IMR-90 (cell line): ENCODE results near the gene TMEM235. TPM values are rescaled to one million over a fixed set of nuclear protein-coding genes. Genes with fewer than 3 reads are reported as not detected.
A peak's percentile ranks its signal among the peaks of the same experiment; 100 is the strongest.

Source experiments
- ATAC-seq: fragments of 200-7000 bp; cut with Tn5 transposase; 2 replicates; pipeline ENCODE4 v1.9.1; 2020; ENCODE audit warnings: low read depth, mild to moderate bottlenecking, moderate library complexity
- BruUV-seq: library from RNA; stranded (reverse); fragments of 400-500 nt; replicated peaks from 2 replicates; lab custom pipeline; 2021; lab: Mats Ljungman, UMichigan
- CTCF ChIA-PET: fragments of 300-600 bp; formaldehyde crosslinking; extraction: SDS; loops from one replicate; lab custom pipeline; 2021; ENCODE audit warnings: antibody characterized with exemption; lab: Yijun Ruan, JAX
- POLR2A ChIA-PET: fragments of 300-600 bp; sonication (Branson Sonifier 250); formaldehyde crosslinking; loops from one replicate; lab custom pipeline; 2022; ENCODE audit warnings: antibody characterized with exemption; ENCODE audit not compliant: unreplicated experiment; lab: Charles Lee
- DNase-seq: peaks from one replicate; pipeline ENCODE4 v3.0.0; 2013
- H2AFZ ChIP-seq: replicated peaks from 2 replicates; pipeline ENCODE3; 2013; ENCODE audit warnings: low read length, mild to moderate bottlenecking; ENCODE audit not compliant: poor library complexity
- H2AK5ac ChIP-seq: 2 replicates; pipeline ENCODE4 v1.6.1; 2013; ENCODE audit warnings: low read depth, low read length, inconsistent platforms
- H2AK9ac ChIP-seq: replicated peaks from 2 replicates; pipeline ENCODE3; 2013; ENCODE audit warnings: mild to moderate bottlenecking, low read depth, low read length, moderate library complexity; ENCODE audit not compliant: poor library complexity
- H2BK120ac ChIP-seq: 2 replicates; pipeline ENCODE4 v1.6.1; 2013; ENCODE audit warnings: low read depth, low read length, inconsistent platforms
- H2BK15ac ChIP-seq: 3 replicates; pipeline ENCODE4 v1.6.1; 2013; ENCODE audit warnings: low read depth, low read length, inconsistent platforms
- H2BK20ac ChIP-seq: 2 replicates; pipeline ENCODE4 v1.6.1; 2013; ENCODE audit warnings: low read depth, mild to moderate bottlenecking, inconsistent platforms, low read length, moderate library complexity
- H2BK5ac ChIP-seq: 2 replicates; pipeline ENCODE4 v1.6.1; 2013; ENCODE audit warnings: mild to moderate bottlenecking, low read depth, low read length, inconsistent platforms; ENCODE audit not compliant: poor library complexity, severe bottlenecking
- H3K14ac ChIP-seq: replicated peaks from 2 replicates; pipeline ENCODE4 v1.6.1; 2013; ENCODE audit warnings: low read depth, low read length, inconsistent platforms
- H3K18ac ChIP-seq: 2 replicates; pipeline ENCODE4 v1.6.1; 2013; ENCODE audit warnings: low read depth, low read length, control low read depth
- H3K23ac ChIP-seq: 2 replicates; pipeline ENCODE4 v1.6.1; 2013; ENCODE audit warnings: low read depth, low read length, inconsistent platforms
- H3K27ac ChIP-seq: 2 replicates; pipeline ENCODE4 v1.5.1; 2013; ENCODE audit warnings: mild to moderate bottlenecking, control low read depth, low read length; ENCODE audit not compliant: insufficient read depth
- H3K27me3 ChIP-seq: 2 replicates; pipeline ENCODE4 v1.6.1; 2013; ENCODE audit warnings: low read length; ENCODE audit not compliant: control insufficient read depth, insufficient read depth
- H3K36me3 ChIP-seq: 2 replicates; pipeline ENCODE4 v1.6.1; 2013; ENCODE audit warnings: low read length, mixed read lengths; ENCODE audit not compliant: control insufficient read depth, insufficient read depth
- H3K4ac ChIP-seq: 2 replicates; pipeline ENCODE4 v1.6.1; 2013; ENCODE audit warnings: low read depth, low read length, inconsistent platforms
- H3K4me1 ChIP-seq: 2 replicates; pipeline ENCODE4 v1.6.1; 2013; ENCODE audit warnings: low read length, mixed read lengths; ENCODE audit not compliant: control insufficient read depth, insufficient read depth
- H3K4me2 ChIP-seq: 2 replicates; pipeline ENCODE4 v1.6.1; 2013; ENCODE audit warnings: low read depth, mild to moderate bottlenecking, control low read depth, low read length, moderate library complexity
- H3K4me3 ChIP-seq: 2 replicates; pipeline ENCODE4 v1.5.1; 2013; ENCODE audit warnings: low read depth, mild to moderate bottlenecking, control low read depth, low read length, moderate library complexity; ENCODE audit not compliant: insufficient read depth
- H3K56ac ChIP-seq: 2 replicates; pipeline ENCODE4 v1.6.1; 2013; ENCODE audit warnings: low read length, inconsistent platforms; ENCODE audit not compliant: insufficient read depth; ENCODE audit errors: extremely low read depth
- H3K79me1 ChIP-seq, 2 experiments: 2 replicates each; pipeline ENCODE4 v1.6.1; 2013; ENCODE audit warnings: low read length in 2 of 2, inconsistent platforms in 1 of 2, low read depth in 1 of 2
- H3K9ac ChIP-seq: 2 replicates; pipeline ENCODE4 v1.6.1; 2013; ENCODE audit warnings: low read depth, low read length, control low read depth
- H3K9me1 ChIP-seq: 2 replicates; pipeline ENCODE4 v1.6.1; 2013; ENCODE audit warnings: low read length, inconsistent platforms; ENCODE audit not compliant: insufficient read depth
- H3K9me3 ChIP-seq: 2 replicates; pipeline ENCODE4 v1.6.1; 2013; ENCODE audit warnings: low read length; ENCODE audit not compliant: control insufficient read depth, insufficient read depth
- H4K20me1 ChIP-seq: 2 replicates; pipeline ENCODE4 v1.6.1; 2013; ENCODE audit warnings: low read length, inconsistent platforms; ENCODE audit not compliant: insufficient read depth
- H4K5ac ChIP-seq: 2 replicates; pipeline ENCODE4 v1.6.1; 2013; ENCODE audit warnings: mild to moderate bottlenecking, low read depth, low read length, control low read depth
- H4K8ac ChIP-seq, 2 experiments: 2 replicates each; pipeline ENCODE4 v1.6.1; 2013; ENCODE audit warnings: low read depth in 2 of 2, low read length in 2 of 2, control low read depth in 1 of 2, inconsistent platforms in 1 of 2
- H4K91ac ChIP-seq: 2 replicates; pipeline ENCODE4 v1.6.1; 2013; ENCODE audit warnings: low read depth, low read length, inconsistent platforms; ENCODE audit not compliant: insufficient read depth
- CEBPB ChIP-seq: IDR thresholded peaks from 2 replicates; pipeline ENCODE4 v1.6.1; 2012; ENCODE audit warnings: low read depth, low read length, improper control_type of control experiment
- CHD1 ChIP-seq: IDR thresholded peaks from 2 replicates; pipeline ENCODE4 v1.6.1; 2012; ENCODE audit warnings: low read depth, low read length, improper control_type of control experiment
- FOS ChIP-seq: fragments of 150-350 bp; IDR thresholded peaks from 2 replicates; pipeline ENCODE4 v1.6.1; 2016; ENCODE audit warnings: low read depth, low read length
- MAFK ChIP-seq: IDR thresholded peaks from 2 replicates; pipeline ENCODE4 v1.6.1; 2012; ENCODE audit warnings: low read depth, low read length, improper control_type of control experiment
- MXI1 ChIP-seq: IDR thresholded peaks from 2 replicates; pipeline ENCODE4 v1.6.1; 2012; ENCODE audit warnings: low read depth, mild to moderate bottlenecking, low read length, moderate library complexity, borderline replicate concordance
- POLR2A ChIP-seq: IDR thresholded peaks from 2 replicates; pipeline ENCODE4 v1.6.1; 2012; ENCODE audit warnings: mild to moderate bottlenecking, low read depth, low read length
- RCOR1 ChIP-seq: IDR thresholded peaks from 2 replicates; pipeline ENCODE4 v1.6.1; 2012; ENCODE audit warnings: mild to moderate bottlenecking, low read length, improper control_type of control experiment; ENCODE audit not compliant: insufficient replicate concordance
- RFX5 ChIP-seq: IDR thresholded peaks from 2 replicates; pipeline ENCODE4 v1.8.0; 2012; ENCODE audit warnings: low read depth, mild to moderate bottlenecking, low read length, moderate library complexity
- SMC3 ChIP-seq: fragments of 150-350 bp; IDR thresholded peaks from 2 replicates; pipeline ENCODE4 v1.6.1; 2016; ENCODE audit warnings: low read depth, mild to moderate bottlenecking, antibody characterized with exemption, low read length, moderate library complexity
- WGBS, 2 experiments: methylation state at CpG; one replicate each; pipeline versions ENCODE4 v1.1.5 to v1.1.7; 2013; ENCODE audit warnings: missing lambda C conversion rate in 2 of 2; ENCODE audit not compliant: insufficient read length in 1 of 2; ENCODE audit errors: extremely low coverage in 2 of 2; 5-methylcytosine and 5-hydroxymethylcytosine counted together
- dilution Hi-C: fragments of 300-500 bp; cut with HindIII; formaldehyde crosslinking; loops from one replicate; pipeline ENCODE4 v1.14.3; 2018; ENCODE audit warnings: low sequenced_read_pairs; ENCODE audit not compliant: unreplicated experiment
- in situ Hi-C: fragments of 300-500 bp; cut with MboI; formaldehyde crosslinking; loops from 3 replicates; pipeline ENCODE4 v1.14.3; 2019; ENCODE audit warnings: low sequenced_read_pairs, inconsistent platforms, mixed read lengths
- intact Hi-C: fragments of 100-400 bp; cut with micrococcal nuclease; formaldehyde crosslinking; loops from 2 replicates; pipeline ENCODE4 v1.10.0; 2022
- polyA plus RNA-seq, 3 experiments: library from polyadenylated mRNA; depleted of rRNA; stranded (reverse); fragments of >200 nt; gene quantifications; 2 replicates each; pipeline ENCODE4 v1.2.3, GENCODE V29; 2012; ENCODE audit warnings: low replicate concordance in 1 of 3
- total RNA-seq: library from RNA; depleted of rRNA; stranded (reverse); fragments of >200 nt; gene quantifications from 2 replicates; pipeline ENCODE4 v1.2.3, GENCODE V29; 2012
- TF ChIP-seq, protein P1 (sequence below): fragments of 150-350 bp; IDR thresholded peaks from 2 replicates; pipeline ENCODE4 v1.6.1; 2016; ENCODE audit warnings: low read depth, mild to moderate bottlenecking, low read length, moderate library complexity, borderline replicate concordance
- TF ChIP-seq, protein P2 (sequence below): fragments of 150-350 bp; IDR thresholded peaks from 2 replicates; pipeline ENCODE4 v1.6.1; 2017; ENCODE audit warnings: mild to moderate bottlenecking, antibody characterized with exemption, low read length, low read depth
- TF ChIP-seq, protein P3 (sequence below): conservative IDR thresholded peaks from 2 replicates; pipeline ENCODE4 v1.5.1; 2012; ENCODE audit warnings: mild to moderate bottlenecking, low read depth, low read length, improper control_type of control experiment

Gene TMEM235
- total and polyA plus RNA-seq, 2 of the 4 experiments (the other 2 are of a cell fraction): not detected

DNA sequence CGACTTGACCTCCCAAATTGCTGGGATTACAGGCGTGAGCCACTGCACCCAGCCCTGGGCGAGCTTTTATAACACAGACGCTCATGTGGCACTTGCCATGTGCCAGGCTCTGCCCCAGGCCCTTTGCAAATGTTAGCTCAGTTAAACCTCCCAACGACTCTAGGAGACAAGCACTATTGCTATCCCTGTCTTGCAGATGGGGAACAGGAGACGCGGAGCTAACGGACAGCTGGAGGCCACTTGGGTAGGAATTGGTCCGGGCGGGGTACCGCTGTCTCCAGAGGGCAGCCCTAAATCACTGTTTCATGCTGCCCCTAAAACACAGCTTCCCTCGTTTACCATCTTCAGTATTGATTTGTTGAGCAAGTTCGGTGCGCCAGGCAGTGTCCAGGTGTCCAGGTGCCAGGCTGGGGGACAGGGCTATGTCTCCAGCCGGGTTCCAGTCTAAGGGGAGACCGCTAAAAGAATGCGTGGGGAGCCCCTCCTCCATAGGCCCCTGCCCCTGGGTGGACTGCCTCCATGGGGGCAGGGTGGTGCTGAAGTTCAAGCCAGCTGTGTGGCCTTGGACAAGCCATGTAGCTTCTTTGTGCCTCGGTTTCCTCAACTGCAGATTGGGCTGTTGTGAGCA is 23.7 kb downstream of the TMEM235 start (continued):
- TF ChIP-seq FOS: no peak

DNA sequence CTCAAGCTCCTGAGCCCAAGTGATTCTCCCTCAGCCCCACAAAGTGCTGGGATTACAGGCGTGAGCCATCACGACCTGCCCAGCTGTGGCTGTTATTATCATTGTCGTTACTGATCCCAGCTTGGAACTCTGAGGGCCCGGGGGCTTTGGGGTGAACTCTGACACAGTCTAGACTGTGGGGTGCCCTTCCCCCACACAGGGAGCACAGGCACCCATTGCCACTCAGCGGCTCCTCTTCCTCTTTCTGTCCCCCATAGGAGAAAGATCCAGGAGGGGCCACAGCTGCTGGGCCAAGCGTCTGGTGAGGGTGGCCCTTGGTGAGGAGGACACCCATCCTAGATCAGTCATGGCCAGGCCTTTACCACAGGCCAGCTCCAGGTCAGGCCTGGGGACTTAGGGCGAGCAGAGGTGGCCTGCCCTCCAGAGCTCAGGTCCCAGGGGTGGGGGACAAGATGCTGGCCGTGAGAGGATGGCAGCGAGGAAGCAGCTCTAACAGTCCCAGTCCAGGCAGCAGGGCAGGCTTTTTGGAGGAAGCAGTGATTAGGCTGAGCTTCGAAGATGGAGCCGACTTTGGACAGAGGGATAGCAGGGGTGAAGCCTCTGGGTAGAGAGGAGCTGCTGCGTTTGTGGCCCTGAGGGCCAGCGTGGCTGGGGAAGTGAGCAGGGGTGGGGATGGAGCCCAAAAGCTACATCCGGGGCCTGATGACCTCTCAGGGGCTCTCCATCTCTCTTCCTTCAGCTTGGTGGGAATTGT is 24.7 kb downstream of the TMEM235 start:
- intact Hi-C loops (loop anchor here (10.0 kb wide), 1 partner anchor 449 kb away; no protein-coding TSS in a partner anchor), dilution Hi-C loops (no loop called here)
- POLR2A ChIA-PET: no interaction called here
- TF ChIP-seq MAFK: no peak
- TF ChIP-seq, protein P1, sequence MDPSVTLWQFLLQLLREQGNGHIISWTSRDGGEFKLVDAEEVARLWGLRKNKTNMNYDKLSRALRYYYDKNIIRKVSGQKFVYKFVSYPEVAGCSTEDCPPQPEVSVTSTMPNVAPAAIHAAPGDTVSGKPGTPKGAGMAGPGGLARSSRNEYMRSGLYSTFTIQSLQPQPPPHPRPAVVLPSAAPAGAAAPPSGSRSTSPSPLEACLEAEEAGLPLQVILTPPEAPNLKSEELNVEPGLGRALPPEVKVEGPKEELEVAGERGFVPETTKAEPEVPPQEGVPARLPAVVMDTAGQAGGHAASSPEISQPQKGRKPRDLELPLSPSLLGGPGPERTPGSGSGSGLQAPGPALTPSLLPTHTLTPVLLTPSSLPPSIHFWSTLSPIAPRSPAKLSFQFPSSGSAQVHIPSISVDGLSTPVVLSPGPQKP: no peak
- TF ChIP-seq CHD1: no peak
- TF ChIP-seq RCOR1: no peak
- no peak for TF ChIP-seq POLR2A
- TF ChIP-seq, protein P2, sequence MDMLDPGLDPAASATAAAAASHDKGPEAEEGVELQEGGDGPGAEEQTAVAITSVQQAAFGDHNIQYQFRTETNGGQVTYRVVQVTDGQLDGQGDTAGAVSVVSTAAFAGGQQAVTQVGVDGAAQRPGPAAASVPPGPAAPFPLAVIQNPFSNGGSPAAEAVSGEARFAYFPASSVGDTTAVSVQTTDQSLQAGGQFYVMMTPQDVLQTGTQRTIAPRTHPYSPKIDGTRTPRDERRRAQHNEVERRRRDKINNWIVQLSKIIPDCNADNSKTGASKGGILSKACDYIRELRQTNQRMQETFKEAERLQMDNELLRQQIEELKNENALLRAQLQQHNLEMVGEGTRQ: no peak
- no peak for TF ChIP-seq RFX5
- no peak for TF ChIP-seq MXI1
- TF ChIP-seq CEBPB: no peak
- no peak for TF ChIP-seq SMC3
- TF ChIP-seq, protein P3, sequence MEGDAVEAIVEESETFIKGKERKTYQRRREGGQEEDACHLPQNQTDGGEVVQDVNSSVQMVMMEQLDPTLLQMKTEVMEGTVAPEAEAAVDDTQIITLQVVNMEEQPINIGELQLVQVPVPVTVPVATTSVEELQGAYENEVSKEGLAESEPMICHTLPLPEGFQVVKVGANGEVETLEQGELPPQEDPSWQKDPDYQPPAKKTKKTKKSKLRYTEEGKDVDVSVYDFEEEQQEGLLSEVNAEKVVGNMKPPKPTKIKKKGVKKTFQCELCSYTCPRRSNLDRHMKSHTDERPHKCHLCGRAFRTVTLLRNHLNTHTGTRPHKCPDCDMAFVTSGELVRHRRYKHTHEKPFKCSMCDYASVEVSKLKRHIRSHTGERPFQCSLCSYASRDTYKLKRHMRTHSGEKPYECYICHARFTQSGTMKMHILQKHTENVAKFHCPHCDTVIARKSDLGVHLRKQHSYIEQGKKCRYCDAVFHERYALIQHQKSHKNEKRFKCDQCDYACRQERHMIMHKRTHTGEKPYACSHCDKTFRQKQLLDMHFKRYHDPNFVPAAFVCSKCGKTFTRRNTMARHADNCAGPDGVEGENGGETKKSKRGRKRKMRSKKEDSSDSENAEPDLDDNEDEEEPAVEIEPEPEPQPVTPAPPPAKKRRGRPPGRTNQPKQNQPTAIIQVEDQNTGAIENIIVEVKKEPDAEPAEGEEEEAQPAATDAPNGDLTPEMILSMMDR: no peak

More for the DNA sequence above, 24.7 kb downstream of the TMEM235 start:
- Histone ChIP-seq H3K4me2 (no peak overlapping the region), H3K9ac (no peak overlapping the region), H3K27me3 (peaks cover 7% of the 10 kb centered on the region; the same call in 1 of the 2 replicates), H3K27ac (no peak overlapping the region), H3K14ac (no peak overlapping the region), H3K4me1 (peaks cover 4% of the 10 kb centered on the region), H4K5ac (no peak overlapping the region), H2AK9ac (no peak overlapping the region), H4K20me1 (no peaks in the 10 kb centered on the region), H3K9me3 (no peaks in the 10 kb centered on the region), H3K79me1 (peaks cover 0 to 4% of the 10 kb centered on the region in 2 experiments; a peak in 1 of 4 replicates), H2AK5ac (no peak overlapping the region), H2AFZ (peak overlapping the region; percentile 19), H4K8ac (no peak overlapping the region), H3K23ac (no peak overlapping the region), H2BK120ac (no peak overlapping the region), H3K4me3 (no peak overlapping the region), H4K91ac (no peak overlapping the region), H2BK15ac (no peak overlapping the region), H3K56ac (no peak overlapping the region), H3K36me3 (no peaks in the 10 kb centered on the region), H2BK20ac (no peak overlapping the region), H2BK5ac (no peak overlapping the region), H3K4ac (no peak overlapping the region), H3K9me1 (0 out of 2 replicates have a peak, but pooled peaks cover 6% of the 10 kb centered on the region), H3K18ac (no peak overlapping the region)
- 64% methylated on average over 3 of the region's 14 CpGs; no CpG with 5 or more reads in 1 of the 2 experiments for WGBS, 2 experiments
- DNase-seq (no peak), ATAC-seq (no peak)
- CTCF ChIA-PET: no interaction called here
- BruUV-seq: no TSS peak
- in situ Hi-C loops: no loop called here
